ENCODE results near the gene CPEB4.

Gene CPEB4

GRCh38 chr5:173971681-173972345, 83.7 kb downstream of the CPEB4 start:
- no peak for TF ChIP-seq CTCF (IDR thresholded peaks at IDR 0.05; ENCODE audit: extremely low read depth, missing control alignments)
- DNase-seq (ENCODE audit: low spot score) = no peak

- no peak for DNase-seq (ENCODE audit: low spot score)
Observed at GRCh38 chr5:173972607-173972924, 84.4 kb downstream of the CPEB4 start.

GRCh38 chr5:173972925-173973615, 84.9 kb downstream of the CPEB4 start:
- DNase-seq (ENCODE audit: low spot score) = peak; percentile 89
- TF ChIP-seq CTCF (IDR thresholded peaks at IDR 0.05; ENCODE audit: extremely low read depth, missing control alignments) = peak; percentile 74

More at GRCh38 chr5:173972607-173972924, 84.4 kb downstream of the CPEB4 start:
- TF ChIP-seq CTCF (IDR thresholded peaks at IDR 0.05; ENCODE audit: extremely low read depth, missing control alignments) = no peak

- no peak for DNase-seq (ENCODE audit: low spot score)
- no peak for TF ChIP-seq CTCF (IDR thresholded peaks at IDR 0.05; ENCODE audit: extremely low read depth, missing control alignments)
Observed at GRCh38 chr5:173973616-173973969, 85.4 kb downstream of the CPEB4 start.

GRCh38 chr5:173974688-173975239, 86.6 kb downstream of the CPEB4 start:
- no peak for TF ChIP-seq CTCF (IDR thresholded peaks at IDR 0.05; ENCODE audit: extremely low read depth, missing control alignments)
- DNase-seq (ENCODE audit: low spot score) = no peak

- no peak for DNase-seq (ENCODE audit: low spot score)
Observed at GRCh38 chr5:173981185-173981761, 93.1 kb downstream of the CPEB4 start.

More at GRCh38 chr5:173981185-173981761, 93.1 kb downstream of the CPEB4 start:
- no peak for TF ChIP-seq CTCF (IDR thresholded peaks at IDR 0.05; ENCODE audit: extremely low read depth, missing control alignments)

Data from GM20000 (cell line).